ENCODE results near the gene CENPT. TPM values are rescaled to one million over a fixed set of nuclear protein-coding genes. Genes with fewer than 3 reads are reported as not detected.

The CENPT gene
- total and polyA plus RNA-seq, 2 of the 13 experiments (the other 11 are each of a cell fraction or from before 2014, with no cell fraction given) = 40.9 to 43.3 TPM

DNA sequence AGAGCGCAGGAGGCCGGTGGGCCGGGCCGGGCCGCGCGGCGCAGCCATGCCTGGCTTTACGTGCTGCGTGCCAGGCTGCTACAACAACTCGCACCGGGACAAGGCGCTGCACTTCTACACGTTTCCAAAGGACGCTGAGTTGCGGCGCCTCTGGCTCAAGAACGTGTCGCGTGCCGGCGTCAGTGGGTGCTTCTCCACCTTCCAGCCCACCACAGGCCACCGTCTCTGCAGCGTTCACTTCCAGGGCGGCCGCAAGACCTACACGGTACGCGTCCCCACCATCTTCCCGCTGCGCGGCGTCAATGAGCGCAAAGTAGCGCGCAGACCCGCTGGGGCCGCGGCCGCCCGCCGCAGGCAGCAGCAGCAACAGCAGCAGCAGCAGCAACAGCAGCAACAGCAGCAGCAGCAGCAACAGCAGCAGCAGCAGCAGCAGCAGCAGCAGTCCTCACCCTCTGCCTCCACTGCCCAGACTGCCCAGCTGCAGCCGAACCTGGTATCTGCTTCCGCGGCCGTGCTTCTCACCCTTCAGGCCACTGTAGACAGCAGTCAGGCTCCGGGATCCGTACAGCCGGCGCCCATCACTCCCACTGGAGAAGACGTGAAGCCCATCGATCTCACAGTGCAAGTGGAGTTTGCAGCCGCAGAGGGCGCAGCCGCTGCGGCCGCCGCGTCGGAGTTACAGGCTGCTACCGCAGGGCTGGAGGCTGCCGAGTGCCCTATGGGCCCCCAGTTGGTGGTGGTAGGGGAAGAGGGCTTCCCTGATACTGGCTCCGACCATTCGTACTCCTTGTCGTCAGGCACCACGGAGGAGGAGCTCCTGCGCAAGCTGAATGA is 4.8 kb downstream of the CENPT start (continued):
- TF ChIP-seq, protein P1, sequence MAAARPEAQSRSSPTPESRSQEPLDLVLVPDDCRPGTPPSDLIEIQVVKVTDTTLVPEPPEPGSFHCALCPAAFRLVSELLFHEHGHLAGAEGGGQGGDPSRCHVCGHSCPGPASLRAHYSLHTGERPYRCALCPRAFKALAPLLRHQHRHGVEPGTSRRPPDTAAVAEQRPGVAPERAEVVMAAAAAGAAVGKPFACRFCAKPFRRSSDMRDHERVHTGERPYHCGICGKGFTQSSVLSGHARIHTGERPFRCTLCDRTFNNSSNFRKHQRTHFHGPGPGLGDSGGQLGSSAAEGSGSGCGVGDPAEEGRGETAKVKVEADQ (CRISPR knock-in tag; IDR thresholded peaks at IDR 0.05; ENCODE audit: borderline replicate concordance) = peak; percentile 96
- no peak; the same call in 1 of the 2 replicates for TF ChIP-seq ZNF766 (CRISPR knock-in tag; IDR thresholded peaks at IDR 0.05; ENCODE audit: borderline replicate concordance)
- 0 out of 2 replicates have a peak, but pooled peaks have one; percentile 30 for TF ChIP-seq HES4 (CRISPR knock-in tag; IDR thresholded peaks at IDR 0.05; ENCODE audit: borderline replicate concordance)
- no peak for TF ChIP-seq PHB2 (IDR thresholded peaks at IDR 0.05; ENCODE audit: partially characterized antibody)
- TF ChIP-seq, protein P2, sequence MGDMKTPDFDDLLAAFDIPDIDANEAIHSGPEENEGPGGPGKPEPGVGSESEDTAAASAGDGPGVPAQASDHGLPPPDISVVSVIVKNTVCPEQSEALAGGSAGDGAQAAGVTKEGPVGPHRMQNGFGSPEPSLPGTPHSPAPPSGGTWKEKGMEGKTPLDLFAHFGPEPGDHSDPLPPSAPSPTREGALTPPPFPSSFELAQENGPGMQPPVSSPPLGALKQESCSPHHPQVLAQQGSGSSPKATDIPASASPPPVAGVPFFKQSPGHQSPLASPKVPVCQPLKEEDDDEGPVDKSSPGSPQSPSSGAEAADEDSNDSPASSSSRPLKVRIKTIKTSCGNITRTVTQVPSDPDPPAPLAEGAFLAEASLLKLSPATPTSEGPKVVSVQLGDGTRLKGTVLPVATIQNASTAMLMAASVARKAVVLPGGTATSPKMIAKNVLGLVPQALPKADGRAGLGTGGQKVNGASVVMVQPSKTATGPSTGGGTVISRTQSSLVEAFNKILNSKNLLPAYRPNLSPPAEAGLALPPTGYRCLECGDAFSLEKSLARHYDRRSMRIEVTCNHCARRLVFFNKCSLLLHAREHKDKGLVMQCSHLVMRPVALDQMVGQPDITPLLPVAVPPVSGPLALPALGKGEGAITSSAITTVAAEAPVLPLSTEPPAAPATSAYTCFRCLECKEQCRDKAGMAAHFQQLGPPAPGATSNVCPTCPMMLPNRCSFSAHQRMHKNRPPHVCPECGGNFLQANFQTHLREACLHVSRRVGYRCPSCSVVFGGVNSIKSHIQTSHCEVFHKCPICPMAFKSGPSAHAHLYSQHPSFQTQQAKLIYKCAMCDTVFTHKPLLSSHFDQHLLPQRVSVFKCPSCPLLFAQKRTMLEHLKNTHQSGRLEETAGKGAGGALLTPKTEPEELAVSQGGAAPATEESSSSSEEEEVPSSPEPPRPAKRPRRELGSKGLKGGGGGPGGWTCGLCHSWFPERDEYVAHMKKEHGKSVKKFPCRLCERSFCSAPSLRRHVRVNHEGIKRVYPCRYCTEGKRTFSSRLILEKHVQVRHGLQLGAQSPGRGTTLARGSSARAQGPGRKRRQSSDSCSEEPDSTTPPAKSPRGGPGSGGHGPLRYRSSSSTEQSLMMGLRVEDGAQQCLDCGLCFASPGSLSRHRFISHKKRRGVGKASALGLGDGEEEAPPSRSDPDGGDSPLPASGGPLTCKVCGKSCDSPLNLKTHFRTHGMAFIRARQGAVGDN (CRISPR knock-in tag; IDR thresholded peaks at IDR 0.05) = peak; percentile 78
- peak; percentile 36; the same call in 1 of the 2 replicates for TF ChIP-seq CSRNP2 (CRISPR knock-in tag; conservative IDR thresholded peaks at IDR 0.05; ENCODE audit: low read depth)
- TF ChIP-seq HCFC1 (IDR thresholded peaks at IDR 0.05; ENCODE audit: low read depth, low read length) = 0 out of 2 replicates have a peak, but pooled peaks have one; percentile 6
- TF ChIP-seq, protein P3, sequence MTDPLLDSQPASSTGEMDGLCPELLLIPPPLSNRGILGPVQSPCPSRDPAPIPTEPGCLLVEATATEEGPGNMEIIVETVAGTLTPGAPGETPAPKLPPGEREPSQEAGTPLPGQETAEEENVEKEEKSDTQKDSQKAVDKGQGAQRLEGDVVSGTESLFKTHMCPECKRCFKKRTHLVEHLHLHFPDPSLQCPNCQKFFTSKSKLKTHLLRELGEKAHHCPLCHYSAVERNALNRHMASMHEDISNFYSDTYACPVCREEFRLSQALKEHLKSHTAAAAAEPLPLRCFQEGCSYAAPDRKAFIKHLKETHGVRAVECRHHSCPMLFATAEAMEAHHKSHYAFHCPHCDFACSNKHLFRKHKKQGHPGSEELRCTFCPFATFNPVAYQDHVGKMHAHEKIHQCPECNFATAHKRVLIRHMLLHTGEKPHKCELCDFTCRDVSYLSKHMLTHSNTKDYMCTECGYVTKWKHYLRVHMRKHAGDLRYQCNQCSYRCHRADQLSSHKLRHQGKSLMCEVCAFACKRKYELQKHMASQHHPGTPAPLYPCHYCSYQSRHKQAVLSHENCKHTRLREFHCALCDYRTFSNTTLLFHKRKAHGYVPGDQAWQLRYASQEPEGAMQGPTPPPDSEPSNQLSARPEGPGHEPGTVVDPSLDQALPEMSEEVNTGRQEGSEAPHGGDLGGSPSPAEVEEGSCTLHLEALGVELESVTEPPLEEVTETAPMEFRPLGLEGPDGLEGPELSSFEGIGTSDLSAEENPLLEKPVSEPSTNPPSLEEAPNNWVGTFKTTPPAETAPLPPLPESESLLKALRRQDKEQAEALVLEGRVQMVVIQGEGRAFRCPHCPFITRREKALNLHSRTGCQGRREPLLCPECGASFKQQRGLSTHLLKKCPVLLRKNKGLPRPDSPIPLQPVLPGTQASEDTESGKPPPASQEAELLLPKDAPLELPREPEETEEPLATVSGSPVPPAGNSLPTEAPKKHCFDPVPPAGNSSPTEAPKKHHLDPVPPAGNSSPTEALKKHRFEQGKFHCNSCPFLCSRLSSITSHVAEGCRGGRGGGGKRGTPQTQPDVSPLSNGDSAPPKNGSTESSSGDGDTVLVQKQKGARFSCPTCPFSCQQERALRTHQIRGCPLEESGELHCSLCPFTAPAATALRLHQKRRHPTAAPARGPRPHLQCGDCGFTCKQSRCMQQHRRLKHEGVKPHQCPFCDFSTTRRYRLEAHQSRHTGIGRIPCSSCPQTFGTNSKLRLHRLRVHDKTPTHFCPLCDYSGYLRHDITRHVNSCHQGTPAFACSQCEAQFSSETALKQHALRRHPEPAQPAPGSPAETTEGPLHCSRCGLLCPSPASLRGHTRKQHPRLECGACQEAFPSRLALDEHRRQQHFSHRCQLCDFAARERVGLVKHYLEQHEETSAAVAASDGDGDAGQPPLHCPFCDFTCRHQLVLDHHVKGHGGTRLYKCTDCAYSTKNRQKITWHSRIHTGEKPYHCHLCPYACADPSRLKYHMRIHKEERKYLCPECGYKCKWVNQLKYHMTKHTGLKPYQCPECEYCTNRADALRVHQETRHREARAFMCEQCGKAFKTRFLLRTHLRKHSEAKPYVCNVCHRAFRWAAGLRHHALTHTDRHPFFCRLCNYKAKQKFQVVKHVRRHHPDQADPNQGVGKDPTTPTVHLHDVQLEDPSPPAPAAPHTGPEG (CRISPR knock-in tag; IDR thresholded peaks at IDR 0.05) = 0 out of 2 replicates have a peak, but pooled peaks have one; percentile 17
- TF ChIP-seq NCOA1 (CRISPR knock-in tag; IDR thresholded peaks at IDR 0.05) = peak; percentile 46; the same call in 1 of the 2 replicates
